Upper lobe of left lung (tissue), 6 donors: ENCODE results near the gene GYPC. TPM values are rescaled to one million over a fixed set of nuclear protein-coding genes. Genes with fewer than 3 reads are reported as not detected.
"Not testable (repeated sequence)": the region's sequence is repeated elsewhere in the genome, so short reads cannot be mapped to it uniquely, and the experiment has no call there.

Experiments
- ATAC-seq, 2 donors: fragments of 200-7000 bp; cut with Tn5 transposase; one replicate each; pipeline ENCODE4 v1.9.1; 2022; ENCODE audit warnings: mild to moderate bottlenecking in 2 of 2, moderate library complexity in 2 of 2; ENCODE audit not compliant: low FRiP score in 2 of 2
- DNase-seq, 2 donors: peaks; one replicate each; pipeline ENCODE4 v3.0.0-alpha.2; 2019 to 2020
- H3K27ac ChIP-seq, 4 donors: fragments of 200-600 bp; sonication (generic); one replicate each; pipeline ENCODE4 v1.5.1; 2016 to 2019
- H3K27me3 ChIP-seq, 4 donors: fragments of 200-600 bp; sonication (generic); one replicate each; pipeline ENCODE4 v1.5.1; 2017 to 2019
- H3K36me3 ChIP-seq, 4 donors: fragments of 200-600 bp; sonication (generic); one replicate each; pipeline ENCODE4 v1.5.1; 2016 to 2019
- H3K4me1 ChIP-seq, 4 donors: fragments of 200-600 bp; sonication (generic); one replicate each; pipeline ENCODE4 v1.5.1; 2018 to 2019
- H3K4me3 ChIP-seq, 4 donors: fragments of 200-600 bp; sonication (generic); one replicate each; pipeline ENCODE4 v1.5.1; 2017 to 2019; ENCODE audit warnings: mild to moderate bottlenecking in 2 of 4, moderate library complexity in 1 of 4
- H3K9me3 ChIP-seq, 4 donors: fragments of 200-600 bp; sonication (generic); one replicate each; pipeline ENCODE4 v1.5.1; 2018 to 2019
- EP300 ChIP-seq, 4 donors: sonication (generic); formaldehyde crosslinking; IDR thresholded peaks; one replicate each; pipeline ENCODE4 v1.5.1; 2017; ENCODE audit warnings: antibody characterized with exemption in 4 of 4, control low read depth in 2 of 4
- POLR2A ChIP-seq, 4 donors: fragments of 450-650 bp; IDR thresholded peaks; one replicate each; pipeline ENCODE4 v1.5.1; 2016 to 2017; ENCODE audit warnings: antibody characterized with exemption in 4 of 4, mild to moderate bottlenecking in 2 of 4
- POLR2AphosphoS5 ChIP-seq, 2 donors: sonication (generic); formaldehyde crosslinking; IDR thresholded peaks; one replicate each; pipeline ENCODE4 v1.5.1; 2017; ENCODE audit warnings: antibody characterized with exemption in 2 of 2
- whole genome bisulfite sequencing, 2 donors: methylation state at CpG; one replicate each; pipeline ENCODE4 v1.1.5; 2017 to 2018; 5-methylcytosine and 5-hydroxymethylcytosine counted together
- total RNA-seq, 6 donors: library from RNA; depleted of rRNA in 4 of 6; stranded (reverse); fragments of >200 nt in 4 of 6; gene quantifications; one replicate each; pipeline versions ENCODE4 v1.1.0 to v1.2.1, GENCODE V29; 2016 to 2021
- TF ChIP-seq, protein P1 (sequence below), 6 experiments: fragments of 450-650 bp in 4 of 6; fragments of 200-600 bp in 2 of 6; sonication (generic) in 2 of 6; IDR thresholded peaks; one replicate each; pipeline ENCODE4 v1.5.1; 2016 to 2019; ENCODE audit warnings: antibody characterized with exemption in 6 of 6
- donor health status: DM: no; HTN: no; CAD: no; lungs with moderate emphysema.
- donor health status: DM: no; HTN: yes; CAD: no; lungs with severe emphysema.

GYPC gene
- total RNA-seq, 6 donors from 2014 or later = 61.0 to 107 (median 77.5) TPM

DNA sequence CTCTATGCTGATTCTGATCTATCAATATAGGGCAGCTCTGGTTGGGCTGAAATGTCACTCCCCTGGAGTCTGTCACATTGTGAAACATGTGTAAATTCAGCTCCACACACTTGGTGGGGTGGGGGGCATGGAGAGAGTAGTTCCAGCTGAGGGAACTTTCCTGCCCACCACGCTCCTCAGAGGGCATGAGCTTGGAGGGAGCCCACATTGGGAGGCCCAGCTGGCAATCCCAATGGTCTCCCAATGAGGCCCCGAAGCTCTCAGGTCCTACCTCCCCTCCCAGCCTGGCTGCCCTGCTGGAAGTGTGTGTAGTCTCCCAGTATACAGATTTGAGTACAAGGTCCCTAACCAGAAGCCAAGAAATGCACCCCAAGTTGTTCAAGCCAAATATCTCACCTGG is 31.5 kb downstream of the GYPC start:
- no peak for DNase-seq
- peaks cover 0 to 4% (median 3%) of the 10 kb centered on the region in 4 donors for H3K4me1 ChIP-seq
- no peak overlapping the region for H3K27ac ChIP-seq
- H3K4me3 ChIP-seq = no peak overlapping the region
- no peaks in the 10 kb centered on the region for H3K9me3 ChIP-seq
- H3K27me3 ChIP-seq = no peaks in the 10 kb centered on the region
- H3K36me3 ChIP-seq = peaks cover 0 to 30% (median 2%) of the 10 kb centered on the region in 4 donors
- ATAC-seq = no peak
- no peak for TF ChIP-seq POLR2A (IDR thresholded peaks at IDR 0.05)
- TF ChIP-seq EP300 (IDR thresholded peaks at IDR 0.05) = no peak
- TF ChIP-seq, protein P1, sequence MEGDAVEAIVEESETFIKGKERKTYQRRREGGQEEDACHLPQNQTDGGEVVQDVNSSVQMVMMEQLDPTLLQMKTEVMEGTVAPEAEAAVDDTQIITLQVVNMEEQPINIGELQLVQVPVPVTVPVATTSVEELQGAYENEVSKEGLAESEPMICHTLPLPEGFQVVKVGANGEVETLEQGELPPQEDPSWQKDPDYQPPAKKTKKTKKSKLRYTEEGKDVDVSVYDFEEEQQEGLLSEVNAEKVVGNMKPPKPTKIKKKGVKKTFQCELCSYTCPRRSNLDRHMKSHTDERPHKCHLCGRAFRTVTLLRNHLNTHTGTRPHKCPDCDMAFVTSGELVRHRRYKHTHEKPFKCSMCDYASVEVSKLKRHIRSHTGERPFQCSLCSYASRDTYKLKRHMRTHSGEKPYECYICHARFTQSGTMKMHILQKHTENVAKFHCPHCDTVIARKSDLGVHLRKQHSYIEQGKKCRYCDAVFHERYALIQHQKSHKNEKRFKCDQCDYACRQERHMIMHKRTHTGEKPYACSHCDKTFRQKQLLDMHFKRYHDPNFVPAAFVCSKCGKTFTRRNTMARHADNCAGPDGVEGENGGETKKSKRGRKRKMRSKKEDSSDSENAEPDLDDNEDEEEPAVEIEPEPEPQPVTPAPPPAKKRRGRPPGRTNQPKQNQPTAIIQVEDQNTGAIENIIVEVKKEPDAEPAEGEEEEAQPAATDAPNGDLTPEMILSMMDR (IDR thresholded peaks at IDR 0.05) = no peak
- no peak for TF ChIP-seq POLR2AphosphoS5 (IDR thresholded peaks at IDR 0.05)
- whole genome bisulfite sequencing, 2 donors = 85 to 100% methylated on average over 1 to 2 of the region's 2 CpGs

DNA sequence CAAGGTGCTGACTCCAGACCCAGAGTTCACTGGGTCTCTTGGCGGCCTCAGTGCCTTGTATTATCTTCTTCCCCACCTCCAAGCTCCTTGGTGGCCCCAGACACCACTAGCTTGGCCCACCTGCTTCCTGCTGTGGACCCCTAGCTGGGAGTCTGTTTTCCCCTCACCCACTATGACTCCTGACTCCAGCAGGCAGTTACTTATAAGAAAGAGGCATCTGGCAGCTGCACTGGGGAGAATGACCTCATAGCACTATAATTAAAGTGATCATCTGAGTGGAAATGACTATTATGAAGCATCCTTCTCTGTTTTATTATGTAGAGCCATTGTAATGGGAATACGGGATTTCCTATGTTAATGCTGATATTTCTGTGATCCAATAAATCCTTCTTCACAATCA is 32.6 kb downstream of the GYPC start:
- H3K27me3 ChIP-seq, H3K4me3 ChIP-seq, DNase-seq, H3K9me3 ChIP-seq, ATAC-seq, H3K4me1 ChIP-seq: not testable (repeated sequence)
- H3K27ac ChIP-seq = peak overlapping the region in 1 of 4 donors; percentile 26
- 89 to 96% methylated on average over 2 of the region's 2 CpGs for WGBS, 2 donors
- H3K36me3 ChIP-seq = peaks cover 0 to 38% (median 3%) of the 10 kb centered on the region in 4 donors

DNA sequence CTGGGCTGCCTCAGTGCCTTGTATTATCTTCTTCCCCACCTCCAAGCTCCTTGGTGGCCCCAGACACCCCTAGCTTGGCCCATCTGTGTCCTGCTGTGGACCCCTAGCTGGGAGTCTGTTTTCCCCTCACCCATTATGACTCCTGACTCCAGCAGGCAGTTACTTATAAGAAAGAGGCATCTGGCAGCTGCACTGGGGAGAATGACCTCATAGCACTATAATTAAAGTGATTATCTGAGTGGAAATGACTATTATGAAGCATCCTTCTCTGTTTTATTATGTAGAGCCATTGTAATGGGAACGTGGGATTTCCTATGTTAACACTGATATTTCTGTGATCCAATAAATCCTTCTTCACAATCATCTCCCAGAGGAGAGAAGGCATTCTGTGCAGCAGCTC is 36.3 kb downstream of the GYPC start:
- peaks cover 0 to 53% (median 13%) of the 10 kb centered on the region in 4 donors for H3K36me3 ChIP-seq
- 0 to 48% methylated on average over 1 of the region's 1 CpG for WGBS, 2 donors
- H3K27ac ChIP-seq, DNase-seq, H3K4me1 ChIP-seq, H3K9me3 ChIP-seq, H3K4me3 ChIP-seq, H3K27me3 ChIP-seq, ATAC-seq: not testable (repeated sequence)

DNA sequence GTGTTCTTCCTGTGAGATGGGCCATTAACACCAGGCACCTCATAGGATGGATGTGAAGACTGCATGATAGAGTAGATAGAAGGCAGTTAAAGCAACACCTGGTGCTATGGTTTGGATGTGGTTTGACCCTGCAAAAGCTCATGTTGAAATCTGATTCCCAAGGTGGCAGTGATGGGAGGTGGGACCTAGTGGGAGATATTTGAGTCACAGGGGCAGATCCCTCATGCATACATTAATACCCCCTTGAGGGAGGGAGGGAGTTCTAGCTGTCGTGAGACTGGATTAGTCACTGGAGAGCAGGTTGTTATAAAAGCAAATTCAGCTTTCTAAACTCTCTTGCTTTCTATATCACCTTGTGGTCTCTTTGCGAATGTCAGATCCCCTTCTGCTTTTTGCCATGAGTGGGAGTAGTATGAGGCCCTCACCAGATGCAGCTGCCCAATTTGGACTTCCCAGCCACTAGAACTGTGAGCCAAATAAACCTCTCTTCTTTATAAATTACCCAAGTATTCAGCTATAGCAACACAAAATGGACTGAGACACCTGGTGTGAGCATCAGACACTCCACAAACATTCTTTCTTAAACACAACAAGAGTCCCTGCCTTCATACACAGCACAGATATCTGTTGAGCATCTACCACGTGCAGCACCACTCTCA is 37.1 kb downstream of the GYPC start:
- not testable (repeated sequence) for H3K4me1 ChIP-seq, H3K27ac ChIP-seq, DNase-seq, H3K9me3 ChIP-seq, H3K27me3 ChIP-seq, H3K4me3 ChIP-seq, ATAC-seq
- peaks cover 0 to 61% (median 13%) of the 10 kb centered on the region in 4 donors for H3K36me3 ChIP-seq
- 90 to 96% methylated on average over 3 of the region's 3 CpGs for WGBS, 2 donors

DNA sequence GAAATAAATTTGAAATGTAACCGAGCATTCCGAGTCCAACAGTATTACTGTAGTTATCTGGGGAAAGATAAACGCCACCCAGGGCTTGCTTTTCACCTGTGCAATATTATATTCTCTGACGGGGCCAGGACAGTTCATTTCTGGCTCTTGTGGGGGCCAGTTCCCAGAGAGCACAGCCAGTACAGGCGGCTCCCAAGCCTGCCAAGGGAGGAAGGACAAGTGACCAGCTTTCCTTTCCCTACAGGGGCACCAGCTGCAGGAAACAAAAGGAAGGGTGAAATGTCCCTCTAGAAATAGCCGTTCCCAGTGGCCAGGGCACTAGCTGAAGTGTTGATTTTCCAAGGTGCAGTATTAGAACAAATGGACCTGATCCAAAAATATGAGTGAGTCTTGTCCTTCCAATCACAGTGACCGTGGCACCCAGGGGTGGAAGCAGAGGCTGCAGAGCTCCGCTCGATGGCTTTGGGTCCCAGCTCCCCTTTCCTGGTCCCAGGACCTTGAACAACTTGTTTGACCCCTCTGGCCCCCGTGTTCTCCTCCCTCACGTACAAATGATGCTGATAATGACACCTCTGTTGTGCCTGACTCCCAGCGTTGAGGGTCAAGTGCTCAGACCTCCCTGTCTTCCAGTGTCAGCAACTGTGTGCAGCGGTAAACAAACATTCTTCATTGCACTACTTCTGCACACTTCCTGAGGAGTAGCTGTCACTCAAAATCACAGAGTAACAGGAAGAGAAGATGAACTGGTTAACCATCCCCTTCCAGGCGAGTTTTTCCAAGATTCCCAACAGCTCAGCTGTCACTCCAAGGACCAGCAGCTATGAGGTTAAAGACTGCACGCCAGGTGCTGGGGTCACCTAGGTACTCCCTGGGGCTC is 40.9 kb downstream of the GYPC start:
- 76 to 84% methylated on average over 15 of the region's 15 CpGs for WGBS, 2 donors
- peaks cover 0 to 54% (median 10%) of the 10 kb centered on the region in 4 donors for H3K36me3 ChIP-seq
- no peak overlapping the region for H3K27ac ChIP-seq
- no peak overlapping the region for H3K4me3 ChIP-seq
- H3K4me1 ChIP-seq = peaks cover 7 to 15% (median 11%) of the 10 kb centered on the region in 4 donors
- TF ChIP-seq EP300 (IDR thresholded peaks at IDR 0.05) = no peak
- H3K27me3 ChIP-seq = no peaks in the 10 kb centered on the region
- no peaks in the 10 kb centered on the region for H3K9me3 ChIP-seq
- DNase-seq (no peak), ATAC-seq (no peak)

DNA sequence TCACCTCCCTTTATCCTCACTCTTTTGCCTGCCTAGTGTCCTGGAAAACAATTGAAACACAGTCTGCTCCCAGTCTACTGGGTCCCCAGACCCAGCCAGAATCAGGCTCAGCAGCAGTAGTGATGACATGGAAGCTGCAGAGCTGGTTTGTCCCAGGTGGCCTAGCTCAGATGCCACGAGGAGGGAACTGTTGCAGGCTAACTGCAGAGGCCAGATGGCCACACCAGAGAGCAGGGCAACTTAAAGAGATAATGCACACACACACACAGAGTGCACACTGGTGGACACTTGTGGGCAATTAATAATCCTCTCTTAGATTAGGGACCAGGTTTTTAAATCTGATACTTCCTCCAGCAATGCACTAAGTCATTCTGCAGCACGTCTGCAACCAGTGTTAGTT is 42.4 kb downstream of the GYPC start:
- Histone ChIP-seq H3K27me3 (no peaks in the 10 kb centered on the region), H3K4me3 (no peak overlapping the region), H3K4me1 (peaks cover 7 to 15% (median 11%) of the 10 kb centered on the region in 4 donors), H3K36me3 (peaks cover 0 to 47% (median 10%) of the 10 kb centered on the region in 4 donors), H3K27ac (no peak overlapping the region), H3K9me3 (no peaks in the 10 kb centered on the region)
- 48 to 56% methylated on average over 2 of the region's 2 CpGs for WGBS, 2 donors
- TF ChIP-seq EP300 (IDR thresholded peaks at IDR 0.05) (no peak), POLR2A (IDR thresholded peaks at IDR 0.05) (no peak), POLR2AphosphoS5 (IDR thresholded peaks at IDR 0.05) (no peak)
- TF ChIP-seq, protein P1 (IDR thresholded peaks at IDR 0.05) = no peak
- DNase-seq = no peak
- no peak for ATAC-seq
